ENCODE results near the gene JADE3. TPM values are rescaled to one million over a fixed set of nuclear protein-coding genes. Genes with fewer than 3 reads are reported as not detected.
A peak's percentile ranks its signal among the peaks of the same experiment; 100 is the strongest.
"Not testable (repeated sequence)": the region's sequence is repeated elsewhere in the genome, so short reads cannot be mapped to it uniquely, and the experiment has no call there.

JADE3 gene
- total RNA-seq, 1 donor: 4.3 TPM

GRCh38 chrX:46953597-46953996 is 41.4 kb downstream of the JADE3 start:
- DNase-seq (ENCODE audit: low read depth): peak; percentile 57
- no peak overlapping the region for H3K4me3 ChIP-seq (ENCODE audit: low read depth, low read length)
- TF ChIP-seq CTCF (IDR thresholded peaks at IDR 0.05; ENCODE audit: insufficient read depth, low read depth, low read length): no peak

GRCh38 chrX:46954716-46955115 is 42.5 kb downstream of the JADE3 start:
- no peak overlapping the region for H3K4me3 ChIP-seq (ENCODE audit: low read depth, low read length)
- no peak for DNase-seq (ENCODE audit: low read depth)
- TF ChIP-seq CTCF (IDR thresholded peaks at IDR 0.05; ENCODE audit: insufficient read depth, low read depth, low read length): no peak

GRCh38 chrX:46956589-46956988 is 44.4 kb downstream of the JADE3 start:
- not testable (repeated sequence) for DNase-seq (ENCODE audit: low read depth); H3K4me3 ChIP-seq (ENCODE audit: low read depth, low read length)

- no peak for DNase-seq (ENCODE audit: low read depth)
- no peak overlapping the region for H3K4me3 ChIP-seq (ENCODE audit: low read depth, low read length)
- TF ChIP-seq CTCF (IDR thresholded peaks at IDR 0.05; ENCODE audit: insufficient read depth, low read depth, low read length): no peak
Observed at GRCh38 chrX:46957297-46957696, 45.1 kb downstream of the JADE3 start.

- no peak for TF ChIP-seq CTCF (IDR thresholded peaks at IDR 0.05; ENCODE audit: insufficient read depth, low read depth, low read length)
- DNase-seq (ENCODE audit: low read depth): peak; percentile 42
- no peak overlapping the region for H3K4me3 ChIP-seq (ENCODE audit: low read depth, low read length)
Observed at GRCh38 chrX:46959101-46959500, 46.9 kb downstream of the JADE3 start.

- no peak for DNase-seq (ENCODE audit: low read depth)
- no peak overlapping the region for H3K4me3 ChIP-seq (ENCODE audit: low read depth, low read length)
- TF ChIP-seq CTCF (IDR thresholded peaks at IDR 0.05; ENCODE audit: insufficient read depth, low read depth, low read length): no peak
Observed at GRCh38 chrX:46959985-46960700, 47.9 kb downstream of the JADE3 start.

GRCh38 chrX:46961097-46961496 is 48.9 kb downstream of the JADE3 start:
- no peak overlapping the region for H3K4me3 ChIP-seq (ENCODE audit: low read depth, low read length)
- DNase-seq (ENCODE audit: low read depth): no peak
- TF ChIP-seq CTCF (IDR thresholded peaks at IDR 0.05; ENCODE audit: insufficient read depth, low read depth, low read length): no peak

Measured in fibroblast of villous mesenchyme (primary cell).